RWPE1 (cell line): ENCODE measurements around the gene LRRC47.
"Not testable (repeated sequence)": the region's sequence is repeated elsewhere in the genome, so short reads cannot be mapped to it uniquely, and the experiment has no call there.

Experiments used
- CTCF ChIA-PET: fragments of 350-600 bp; sonication (Branson Sonifier 250); formaldehyde crosslinking; extraction: SDS; loops from one replicate; lab custom pipeline; 2021; lab: Yijun Ruan, JAX
- POLR2A ChIA-PET: fragments of 400-600 bp; formaldehyde crosslinking; extraction: SDS; loops from one replicate; lab custom pipeline; 2020; ENCODE audit warnings: antibody characterized with exemption; ENCODE audit not compliant: low non-redundant PET; lab: Yijun Ruan, JAX
- DNase-seq: peaks from one replicate; pipeline ENCODE4 v3.0.0; 2012; ENCODE audit warnings: low spot score
- H3K27ac ChIP-seq: fragments of 450-650 bp; 2 replicates; pipeline ENCODE4 v1.5.1; 2017
- TF ChIP-seq, protein P1 (sequence below): fragments of 450-650 bp; conservative IDR thresholded peaks from 2 replicates; pipeline ENCODE4 v1.5.1; 2017; ENCODE audit warnings: low read depth, mild to moderate bottlenecking

Gene LRRC47

DNA sequence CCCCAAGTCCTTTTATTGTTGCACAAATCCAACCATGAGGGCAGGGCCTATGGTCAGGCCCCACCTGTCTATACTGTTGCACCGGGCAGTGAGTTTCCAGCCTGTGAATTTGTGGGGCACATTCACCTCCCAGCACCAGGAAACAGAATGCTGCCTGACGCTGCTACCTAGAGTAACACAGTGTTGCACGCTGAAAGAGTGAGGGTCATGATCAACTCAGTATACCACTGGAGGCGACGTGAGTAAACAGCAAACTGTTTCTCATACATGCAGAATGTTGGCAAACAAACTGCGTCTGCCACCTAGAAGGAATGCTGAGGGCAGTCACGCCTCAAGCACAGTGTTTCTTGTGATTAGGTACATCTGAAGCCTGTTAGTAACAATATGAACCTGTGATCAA, 13.4 kb upstream of the LRRC47 start:
- TF ChIP-seq, protein P1, sequence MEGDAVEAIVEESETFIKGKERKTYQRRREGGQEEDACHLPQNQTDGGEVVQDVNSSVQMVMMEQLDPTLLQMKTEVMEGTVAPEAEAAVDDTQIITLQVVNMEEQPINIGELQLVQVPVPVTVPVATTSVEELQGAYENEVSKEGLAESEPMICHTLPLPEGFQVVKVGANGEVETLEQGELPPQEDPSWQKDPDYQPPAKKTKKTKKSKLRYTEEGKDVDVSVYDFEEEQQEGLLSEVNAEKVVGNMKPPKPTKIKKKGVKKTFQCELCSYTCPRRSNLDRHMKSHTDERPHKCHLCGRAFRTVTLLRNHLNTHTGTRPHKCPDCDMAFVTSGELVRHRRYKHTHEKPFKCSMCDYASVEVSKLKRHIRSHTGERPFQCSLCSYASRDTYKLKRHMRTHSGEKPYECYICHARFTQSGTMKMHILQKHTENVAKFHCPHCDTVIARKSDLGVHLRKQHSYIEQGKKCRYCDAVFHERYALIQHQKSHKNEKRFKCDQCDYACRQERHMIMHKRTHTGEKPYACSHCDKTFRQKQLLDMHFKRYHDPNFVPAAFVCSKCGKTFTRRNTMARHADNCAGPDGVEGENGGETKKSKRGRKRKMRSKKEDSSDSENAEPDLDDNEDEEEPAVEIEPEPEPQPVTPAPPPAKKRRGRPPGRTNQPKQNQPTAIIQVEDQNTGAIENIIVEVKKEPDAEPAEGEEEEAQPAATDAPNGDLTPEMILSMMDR, result no peak
- POLR2A ChIA-PET, result no interaction called here
- CTCF ChIA-PET, result no interaction called here
- no peak for DNase-seq
- H3K27ac ChIP-seq, result no peak overlapping the region

DNA sequence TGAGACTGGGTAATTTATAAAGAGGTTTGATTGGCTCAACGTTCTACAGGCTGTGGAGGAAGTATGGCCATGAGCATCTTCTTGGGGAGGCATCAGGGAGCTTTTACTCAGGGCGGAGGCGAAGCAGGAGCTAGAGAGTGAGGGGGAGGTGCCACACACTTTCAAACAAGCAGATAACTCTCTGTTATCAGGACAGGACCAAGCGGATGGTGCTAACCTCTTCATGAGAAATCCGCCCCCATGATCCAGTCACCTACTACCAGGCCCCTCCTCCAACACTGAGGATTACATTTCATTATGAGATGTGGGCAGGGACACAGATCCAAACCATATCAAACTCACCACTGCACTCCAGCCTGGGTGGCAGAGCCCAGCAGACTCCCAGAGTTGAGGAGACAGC, 11.5 kb upstream of the LRRC47 start:
- TF ChIP-seq, protein P1, result no peak
- DNase-seq, result no peak
- no peak overlapping the region for H3K27ac ChIP-seq
- POLR2A ChIA-PET, result no interaction called here
- CTCF ChIA-PET, result interaction anchor here (0.6 kb wide), 1 partner anchor 369 kb away, joined by 3 read pairs; no protein-coding TSS in a partner anchor

DNA sequence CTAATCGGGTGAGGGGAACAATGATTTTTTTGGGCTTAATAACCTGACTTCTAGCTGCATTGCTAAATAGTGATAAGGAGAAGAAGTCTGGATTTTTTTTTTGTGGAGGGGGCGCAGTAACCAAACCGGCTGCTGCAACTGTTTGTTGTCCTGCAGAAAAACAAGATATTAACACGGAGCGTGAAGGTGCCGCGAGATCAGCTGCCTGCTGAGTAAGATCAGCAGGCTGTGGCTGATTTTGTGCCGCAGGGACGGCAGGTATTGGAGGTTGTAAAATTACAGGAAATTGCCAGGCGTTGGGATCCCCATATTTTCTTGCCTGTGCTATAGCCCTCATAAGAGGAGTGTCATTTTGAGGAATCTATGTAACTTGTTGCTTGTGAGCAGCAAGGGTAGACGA, 8.7 kb upstream of the LRRC47 start:
- DNase-seq, result no peak
- ChIA-PET CTCF (no interaction called here), POLR2A (no interaction called here)
- TF ChIP-seq, protein P1, result no peak
- H3K27ac ChIP-seq, result no peak overlapping the region

DNA sequence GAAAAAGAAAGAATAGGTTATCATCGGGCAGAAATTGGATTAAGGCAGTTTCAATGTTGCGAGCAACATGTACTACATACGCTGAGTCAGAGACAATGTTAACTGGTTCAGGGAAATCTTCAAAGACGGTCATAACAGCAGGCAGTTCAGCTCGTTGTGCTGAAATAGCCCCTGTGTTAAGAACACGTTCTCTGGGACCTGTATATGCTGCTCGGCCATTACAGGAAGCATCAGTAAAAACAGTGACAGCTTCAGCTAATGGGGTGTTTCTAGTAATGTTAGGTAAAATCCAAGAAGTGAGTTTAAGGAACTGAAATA, 8.3 kb upstream of the LRRC47 start:
- POLR2A ChIA-PET, CTCF ChIA-PET, DNase-seq: not testable (repeated sequence)

DNA sequence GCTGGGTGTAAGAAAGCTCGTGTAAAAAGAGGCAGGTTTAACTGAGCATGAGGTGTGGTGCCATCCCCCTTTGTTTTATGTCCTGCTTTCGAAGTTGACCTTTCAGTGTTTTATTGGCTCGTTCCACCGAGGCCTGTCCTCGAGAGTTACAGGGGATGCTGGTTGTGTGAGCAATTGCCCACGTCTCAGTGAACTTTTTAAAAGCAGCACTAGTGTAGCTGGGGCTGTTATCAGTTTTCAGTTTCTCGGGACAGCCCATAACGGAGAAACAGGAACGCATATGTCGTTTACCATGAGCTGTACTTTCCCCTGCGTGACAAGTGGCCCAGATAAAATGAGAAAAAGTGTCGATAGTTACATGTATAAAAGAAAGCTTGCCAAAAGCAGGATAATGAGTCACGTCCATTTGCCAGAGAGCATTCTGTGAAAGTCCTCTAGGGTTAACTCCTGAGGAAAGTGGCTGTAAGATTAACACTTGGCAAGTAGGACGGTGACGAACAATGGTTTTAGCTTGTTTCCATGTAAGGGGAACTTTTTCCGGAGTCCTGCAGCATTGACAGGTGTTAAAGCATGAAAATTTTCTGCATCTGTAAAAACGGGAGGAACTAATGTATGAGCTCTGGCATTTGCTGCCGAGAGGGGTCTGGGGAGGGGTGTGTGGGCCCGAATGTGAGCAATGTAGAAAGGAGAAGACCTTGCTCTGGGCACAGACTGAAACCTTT, 7.8 kb upstream of the LRRC47 start:
- DNase-seq, result no peak
- ChIA-PET CTCF (interaction anchor here (0.6 kb wide), 1 partner anchor 77 kb away, joined by 5 read pairs; no protein-coding TSS in a partner anchor), POLR2A (no interaction called here)
- TF ChIP-seq, protein P1, result no peak
- no peak overlapping the region for H3K27ac ChIP-seq

More for the DNA sequence above, 8.3 kb upstream of the LRRC47 start:
- not testable (repeated sequence) for H3K27ac ChIP-seq

DNA sequence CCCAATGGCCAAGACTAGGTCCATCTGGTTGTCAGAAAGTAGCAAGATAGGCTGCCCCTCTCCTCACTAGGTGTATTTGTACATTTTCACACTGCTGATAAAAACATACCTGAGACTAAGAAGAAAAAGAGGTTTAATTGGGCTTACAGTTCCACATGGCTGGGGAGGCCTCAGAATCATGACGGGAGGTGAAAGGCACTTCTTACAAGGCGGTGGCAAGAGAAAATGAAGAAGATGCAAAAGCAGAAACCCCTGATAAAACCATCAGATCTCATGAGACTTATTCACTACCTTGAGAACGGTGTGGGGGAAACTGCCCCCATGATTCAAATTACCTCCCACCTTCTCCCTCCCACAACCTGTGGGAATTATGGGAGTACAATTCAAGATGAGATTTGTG, 4.5 kb upstream of the LRRC47 start:
- H3K27ac ChIP-seq, DNase-seq, POLR2A ChIA-PET: not testable (repeated sequence)
- CTCF ChIA-PET, result interaction anchor here (0.6 to 0.9 kb wide), 2 partner anchors 27 to 450 kb away, joined by 4 read pairs; no protein-coding TSS in a partner anchor

DNA sequence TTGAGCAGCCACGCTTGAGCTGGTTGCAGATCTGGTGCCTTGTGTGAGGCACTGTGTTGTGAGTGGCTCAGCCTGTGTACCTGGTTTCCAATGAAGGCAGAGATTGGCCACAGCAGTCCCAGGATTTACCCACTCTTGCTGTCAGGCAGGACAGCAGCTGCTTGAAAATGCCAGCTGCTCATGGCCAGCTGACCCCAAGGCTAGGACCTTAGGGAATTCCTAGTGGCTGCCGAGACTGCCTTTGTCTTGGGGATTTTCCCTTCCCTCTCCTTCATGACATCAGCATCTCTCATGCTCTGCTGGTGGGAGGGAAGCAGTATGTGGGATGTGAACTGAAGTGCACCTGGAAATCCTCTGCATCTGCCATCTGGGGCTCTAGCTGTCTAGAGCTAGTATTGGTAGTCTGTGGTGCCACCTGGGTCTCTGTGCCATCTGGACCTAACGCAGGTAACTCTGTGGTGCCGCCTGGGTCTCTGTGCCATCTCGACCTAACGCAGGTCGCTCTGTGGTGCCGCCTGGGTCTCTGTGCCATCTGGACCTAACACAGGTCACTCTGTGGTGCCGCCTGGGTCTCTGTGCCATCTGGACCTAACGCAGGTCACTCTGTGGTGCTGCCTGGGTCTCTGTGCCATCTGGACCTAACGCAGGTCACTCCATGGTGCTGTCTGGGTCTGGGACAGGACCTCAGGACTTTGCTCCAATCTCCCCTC, 3.8 kb upstream of the LRRC47 start:
- ChIA-PET POLR2A (no interaction called here), CTCF (no interaction called here)
- TF ChIP-seq, protein P1, result no peak
- H3K27ac ChIP-seq, result no peak overlapping the region
- no peak for DNase-seq
